ENCODE data around the gene FDXACB1.
"Not testable (repeated sequence)": the region's sequence is repeated elsewhere in the genome, so short reads cannot be mapped to it uniquely, and the experiment has no call there.

FDXACB1 gene

DNA sequence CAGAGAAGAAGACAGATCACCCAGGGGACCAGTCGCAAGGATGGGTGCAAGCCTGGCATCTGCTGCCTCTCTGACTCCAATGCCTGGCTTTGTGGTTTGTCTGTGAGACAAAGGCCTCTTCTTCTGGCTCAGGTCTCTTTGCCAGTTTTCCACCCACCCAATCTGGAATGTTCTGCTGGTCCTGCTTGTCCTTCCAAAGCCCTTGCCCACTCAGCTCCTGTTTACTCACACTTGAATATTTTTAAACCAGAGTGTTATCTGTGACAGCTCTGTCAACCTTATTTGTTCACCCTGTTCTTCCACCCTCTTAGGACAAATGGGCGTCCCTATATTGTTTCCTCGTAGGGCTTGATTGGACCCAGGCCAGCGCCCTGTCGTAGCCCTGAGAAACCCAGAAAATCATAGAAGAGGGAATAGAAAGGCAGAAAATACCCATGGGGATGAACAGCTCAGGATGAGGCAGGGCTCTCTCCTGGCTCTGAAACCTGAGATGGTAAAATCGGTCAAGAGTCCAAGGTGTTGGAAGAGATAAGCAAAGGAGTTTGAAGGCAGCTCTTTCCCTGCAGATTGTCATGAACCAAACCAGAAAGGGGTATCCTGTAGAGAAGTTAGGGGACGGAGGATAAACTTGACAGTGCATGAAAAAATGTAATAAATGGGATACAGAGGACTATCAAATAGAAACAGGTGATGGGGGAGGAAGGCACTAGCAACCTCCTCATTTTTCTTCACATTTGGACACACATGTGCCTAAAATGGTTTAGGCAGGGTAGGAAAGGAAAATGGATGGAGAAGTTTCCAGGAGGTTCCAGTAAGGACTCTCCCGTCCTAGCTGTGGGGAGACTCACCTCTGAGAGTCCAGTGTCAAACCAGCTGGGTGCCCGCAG, 32.0 kb upstream of the FDXACB1 start:
- no peak for DNase-seq (ENCODE audit: low spot score)

DNA sequence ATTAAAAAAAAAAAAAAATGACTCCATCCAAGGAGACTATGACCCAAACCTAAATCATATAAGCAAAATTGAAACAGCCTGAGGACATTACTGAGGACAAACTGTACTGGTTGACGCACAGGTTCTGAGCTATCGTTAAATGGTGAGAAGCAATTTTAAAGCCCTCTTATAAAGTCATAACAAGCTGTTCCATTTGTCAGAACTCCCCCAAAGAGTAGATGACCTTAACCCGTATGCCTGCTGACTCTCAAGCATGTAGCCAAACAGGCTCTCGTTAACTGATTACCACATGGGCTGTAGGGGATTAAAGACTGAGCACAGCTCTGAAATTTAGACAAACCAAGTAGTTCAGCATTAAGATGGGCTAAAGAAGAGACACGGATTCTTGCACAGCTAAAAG, 30.4 kb upstream of the FDXACB1 start:
- no peak for DNase-seq (ENCODE audit: low spot score)

DNA sequence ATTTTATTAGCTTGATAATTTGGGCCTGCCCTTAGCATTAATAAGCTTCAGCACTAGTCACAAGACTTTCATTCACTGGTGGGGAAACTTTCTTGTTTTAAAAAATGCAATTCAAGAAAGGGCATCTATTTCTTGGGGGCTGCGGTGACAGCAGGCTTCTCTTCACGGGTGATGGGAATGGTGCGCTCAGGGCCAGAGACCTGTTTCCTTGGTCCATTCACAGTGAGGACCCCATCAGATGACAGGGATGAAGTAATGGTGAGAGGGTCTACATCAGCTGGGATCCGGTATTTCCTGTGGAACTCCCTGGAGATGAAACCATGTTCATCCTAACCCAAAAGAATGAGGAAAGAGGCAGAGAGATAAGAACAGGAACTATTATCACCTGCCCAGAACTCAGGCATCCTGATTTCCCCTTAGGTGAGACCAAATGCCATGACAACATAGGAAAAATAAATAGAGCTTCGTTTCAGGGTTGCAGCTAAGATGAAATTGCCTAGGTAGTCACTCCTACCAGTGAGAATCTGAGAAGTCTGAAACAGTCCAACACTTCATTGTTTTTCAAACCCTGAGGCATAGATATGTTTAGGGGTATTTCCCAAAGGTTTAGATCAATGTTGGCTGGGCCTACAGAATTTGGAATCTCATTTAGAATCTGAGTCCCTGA, 29.8 kb upstream of the FDXACB1 start:
- no peak for DNase-seq (ENCODE audit: low spot score)

DNA sequence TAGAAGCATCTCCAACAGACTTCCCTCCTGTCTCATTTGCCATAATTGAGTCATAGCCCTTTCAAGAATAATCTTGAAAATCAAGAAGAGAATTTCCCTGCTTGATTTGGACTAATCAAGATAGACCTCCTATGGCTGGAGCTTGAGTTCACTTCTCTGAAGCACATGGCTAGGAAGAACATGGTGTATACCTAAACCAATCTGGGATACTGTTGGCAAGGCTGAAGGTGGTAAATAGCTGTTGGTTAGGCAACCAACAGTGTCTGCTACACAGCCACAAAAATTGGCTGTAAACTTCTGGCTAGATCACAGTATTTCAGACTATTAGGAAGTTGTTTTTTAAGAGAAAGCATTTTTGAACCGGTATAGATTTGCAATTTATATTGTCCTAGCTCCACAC, 27.7 kb upstream of the FDXACB1 start:
- no peak for DNase-seq (ENCODE audit: low spot score)

DNA sequence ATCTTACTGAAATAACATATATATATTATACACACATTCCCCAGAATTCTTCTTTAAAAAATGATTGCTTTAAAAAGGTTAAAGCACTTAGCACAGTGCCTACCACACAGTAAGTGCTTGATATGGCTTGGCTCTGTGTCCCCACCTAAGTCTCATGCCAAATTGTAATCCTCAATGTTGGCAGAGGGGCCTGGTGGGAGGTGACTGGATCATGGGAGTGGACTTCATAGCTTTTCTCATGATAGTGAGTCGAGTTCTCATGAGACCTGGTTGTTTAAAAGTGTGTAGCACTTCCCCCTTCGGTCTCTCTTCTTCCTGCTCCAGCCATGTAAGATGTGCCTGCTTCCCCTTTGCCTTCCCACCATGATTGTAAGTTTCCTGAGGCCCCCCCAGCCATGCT, 26.4 kb upstream of the FDXACB1 start:
- no peak for DNase-seq (ENCODE audit: low spot score)

DNA sequence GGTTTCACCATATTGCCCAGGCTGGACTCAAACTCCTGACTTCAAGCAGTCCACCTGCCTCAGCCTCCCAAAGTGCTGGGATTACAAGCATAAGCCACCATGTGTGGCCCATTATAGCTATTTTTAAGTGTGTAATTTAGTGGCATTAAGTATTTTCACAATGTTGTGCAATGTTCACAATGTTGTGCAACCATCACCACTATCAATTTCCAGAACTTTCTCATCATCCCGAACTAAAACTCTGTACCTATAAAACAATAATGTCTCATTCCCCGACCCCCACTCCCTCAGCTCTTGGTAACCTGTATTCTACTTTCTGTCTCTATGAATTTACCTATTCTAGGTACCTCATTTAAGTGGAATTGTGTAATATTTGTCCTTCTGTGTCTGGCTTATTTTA, 7.9 kb upstream of the FDXACB1 start:
- DNase-seq (ENCODE audit: low spot score) = no peak

DNA sequence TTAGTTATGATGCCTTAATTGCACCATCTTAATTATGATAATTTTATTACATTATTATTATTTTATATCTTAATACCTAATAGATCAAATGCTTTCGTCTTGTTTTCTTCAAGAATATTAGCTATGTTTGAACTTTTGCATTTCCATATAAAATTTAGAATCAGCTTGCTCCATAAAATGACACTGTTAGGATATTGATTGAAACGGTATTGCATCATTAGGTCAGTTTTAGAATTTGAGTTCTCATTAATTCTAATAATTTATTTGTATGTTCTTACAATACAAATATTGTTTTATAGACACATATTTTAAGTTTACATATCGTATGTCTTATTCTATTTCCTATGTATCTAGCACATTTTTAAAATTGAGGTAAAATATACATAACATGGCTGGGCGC, 7.1 kb upstream of the FDXACB1 start:
- no peak for DNase-seq (ENCODE audit: low spot score)

DNA sequence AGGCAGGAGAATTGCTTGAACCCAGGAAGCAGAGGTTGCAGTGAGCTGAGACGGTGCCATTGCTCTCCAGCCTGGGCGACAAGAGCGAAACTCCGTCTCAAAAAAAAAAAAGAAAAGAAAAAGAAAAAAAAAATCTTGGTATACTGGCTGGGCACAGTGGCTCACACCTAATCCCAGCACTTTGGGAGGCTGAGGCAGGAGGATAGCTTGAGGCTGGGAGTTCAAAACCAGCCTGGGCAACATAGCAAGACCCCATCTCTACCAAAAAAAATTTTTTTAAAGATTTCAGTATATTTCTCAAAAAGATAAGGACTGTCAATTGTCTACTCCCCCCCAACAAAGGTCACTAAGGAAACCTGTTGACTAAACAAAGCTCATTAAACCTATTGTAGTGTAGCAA, 6.1 kb upstream of the FDXACB1 start:
- not testable (repeated sequence) for DNase-seq (ENCODE audit: low spot score)

DNA sequence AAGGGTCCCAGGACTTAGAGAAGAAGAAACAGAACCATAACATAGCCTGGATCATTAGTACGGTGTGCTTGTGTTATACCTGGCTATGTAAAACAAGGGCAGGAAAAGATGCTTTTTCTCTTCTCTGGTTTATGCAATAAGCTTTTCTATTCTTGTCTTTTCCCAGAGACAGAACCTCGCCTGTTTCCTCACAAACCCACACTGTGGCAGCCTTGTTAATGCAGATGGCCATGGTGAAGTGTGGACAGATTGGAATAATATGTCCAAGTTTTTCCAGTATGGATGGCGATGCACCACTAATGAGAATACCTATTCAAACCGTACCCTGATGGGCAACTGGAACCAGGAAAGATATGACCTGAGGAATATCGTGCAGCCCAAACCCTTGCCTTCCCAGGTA, 3.2 kb upstream of the FDXACB1 start:
- DNase-seq (ENCODE audit: low spot score) = no peak

DNA sequence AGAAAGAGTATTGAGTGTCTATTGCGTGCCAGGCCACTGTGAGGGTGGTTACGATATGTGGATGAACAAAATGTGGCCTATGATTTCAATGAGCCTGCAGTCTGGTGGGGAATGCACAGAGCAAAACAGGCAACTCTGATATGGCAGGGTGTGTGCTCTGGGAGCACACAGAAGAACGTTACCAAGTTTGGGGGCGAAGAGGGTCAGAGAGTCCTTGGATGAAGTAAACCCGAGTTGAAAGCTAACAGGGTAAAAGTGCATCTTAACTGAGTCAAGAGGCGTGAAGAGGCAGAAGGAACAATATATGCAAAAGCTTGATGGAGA, 634 bp upstream of the FDXACB1 start:
- DNase-seq (ENCODE audit: low spot score) = no peak

DNA sequence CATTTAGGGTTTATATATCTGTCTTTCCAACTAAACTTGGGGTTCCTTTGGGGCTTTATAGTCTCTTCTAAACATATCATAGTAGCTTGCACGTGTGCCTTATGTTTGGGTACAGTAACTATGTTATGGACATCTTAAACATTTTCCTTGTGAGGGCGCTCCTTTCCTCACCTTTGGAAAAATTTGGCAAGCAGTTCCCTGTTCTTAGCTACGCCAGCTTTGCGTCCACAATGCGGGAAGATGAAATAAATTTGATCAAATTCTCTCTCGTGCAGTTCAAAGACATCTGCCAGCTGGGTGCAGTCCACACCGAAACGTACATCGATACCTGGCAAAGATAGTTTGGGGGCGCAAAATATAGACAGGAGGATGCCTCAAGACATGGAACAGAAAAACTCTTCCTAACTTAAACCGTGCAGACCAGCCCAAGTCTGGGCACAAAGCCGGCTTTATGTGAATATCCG, 548 bp downstream of the FDXACB1 start:
- no peak for DNase-seq (ENCODE audit: low spot score)

DNA sequence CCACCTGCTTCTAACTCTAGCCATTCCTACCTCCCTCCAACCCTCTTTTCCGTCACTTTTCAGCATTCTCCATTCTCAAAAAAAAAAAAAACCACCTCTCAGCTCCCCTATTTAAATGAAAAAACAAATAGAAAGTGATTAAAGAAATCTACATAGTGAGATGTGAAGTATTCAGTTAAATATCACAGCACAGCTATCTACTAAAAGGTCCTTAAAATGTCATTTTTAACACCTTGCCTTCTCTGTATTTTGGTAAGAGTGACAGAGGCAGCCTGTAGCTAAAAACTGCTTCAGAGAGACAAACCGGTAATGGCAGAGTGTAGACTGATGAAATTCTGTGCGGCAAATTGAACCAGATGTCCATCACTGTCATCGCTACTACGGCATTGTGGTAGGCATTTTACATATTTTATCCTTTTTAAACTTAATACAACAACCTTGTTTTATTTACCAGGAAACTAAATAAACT, 7.2 kb downstream of the FDXACB1 start:
- no peak for DNase-seq (ENCODE audit: low spot score)

DNA sequence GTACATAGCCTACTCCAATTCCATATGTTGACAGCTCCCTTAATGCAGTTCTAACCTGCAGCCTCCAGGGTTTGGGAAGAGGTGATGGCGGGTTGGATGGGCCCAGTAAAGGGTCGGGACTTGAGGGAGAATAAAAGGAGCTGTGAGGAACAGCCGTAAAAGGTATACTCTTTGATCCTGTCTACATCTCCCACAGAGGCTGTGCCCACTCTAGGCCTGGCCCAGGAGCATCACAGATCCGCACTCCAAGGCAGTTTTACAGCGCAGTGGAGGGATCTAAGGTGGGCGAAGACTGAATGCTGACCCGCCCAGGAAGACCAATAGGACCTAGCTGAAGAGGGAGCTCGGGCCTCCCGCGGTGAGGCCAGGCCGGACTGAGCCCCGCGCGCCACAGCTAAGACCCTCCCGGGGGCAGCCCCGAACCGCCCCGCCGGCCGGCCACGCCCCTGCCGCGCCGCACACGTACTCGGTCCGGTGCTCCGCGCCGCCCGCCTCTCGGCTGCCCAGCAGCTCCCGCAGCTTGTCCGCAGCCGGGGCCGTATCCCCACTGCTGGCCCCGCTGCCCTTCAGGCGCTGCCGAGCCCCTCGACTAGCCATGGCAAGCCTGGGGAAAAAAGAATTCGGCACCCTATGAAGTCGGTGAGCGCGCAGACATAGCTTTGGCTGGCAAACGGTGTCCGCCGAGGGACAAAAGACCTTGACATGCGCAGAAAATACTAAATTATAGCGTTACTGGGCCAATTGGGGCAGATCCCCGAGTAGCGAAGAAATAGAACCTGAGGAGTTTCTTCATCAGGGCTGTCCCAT, 7.9 kb downstream of the FDXACB1 start, which contains the start of gene ALG9:
ALG9 (minus strand) TSS at position 696 of the 807 bp plus-strand sequence; CDS start at position 597, 99 bp downstream.
- peak; percentile 71 for DNase-seq (ENCODE audit: low spot score)

DNA sequence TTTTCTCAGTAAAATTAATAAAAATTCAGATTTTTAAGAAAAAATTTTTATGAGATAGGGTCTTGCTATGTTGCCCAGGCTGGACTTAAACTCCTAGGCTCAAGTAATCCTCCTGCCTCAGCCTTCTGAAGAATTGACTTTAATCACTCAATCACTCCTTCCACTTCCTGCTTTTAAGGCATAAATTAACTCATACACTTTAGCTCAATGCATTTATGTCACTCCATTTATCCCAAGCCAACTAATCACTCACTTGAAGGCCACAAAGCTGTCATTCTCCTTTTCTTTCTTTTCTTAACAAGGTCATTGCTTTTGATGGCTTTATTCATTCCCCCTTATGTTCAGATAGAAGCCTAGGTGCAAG, 8.5 kb downstream of the FDXACB1 start:
- DNase-seq (ENCODE audit: low spot score) = no peak

DNA sequence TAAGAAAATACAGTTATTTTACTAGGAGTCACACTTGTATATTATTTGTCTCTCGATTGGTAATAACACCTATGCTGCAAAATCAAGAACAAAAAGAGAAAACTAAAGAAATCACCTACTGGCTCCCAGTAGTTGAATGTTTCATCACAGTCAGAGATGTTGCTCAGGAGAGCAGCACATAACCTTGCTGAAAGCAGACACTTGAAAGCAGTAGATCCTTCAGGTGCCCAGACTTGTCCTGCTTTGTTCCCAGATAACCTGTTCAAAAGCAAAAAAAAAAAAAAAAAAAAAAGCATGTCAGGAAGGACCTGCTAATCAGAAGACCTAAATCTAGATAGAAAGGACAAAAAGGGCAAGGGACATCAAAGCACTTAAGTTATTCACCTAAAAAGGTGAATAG, 8.9 kb downstream of the FDXACB1 start:
- no peak for DNase-seq (ENCODE audit: low spot score)

DNA sequence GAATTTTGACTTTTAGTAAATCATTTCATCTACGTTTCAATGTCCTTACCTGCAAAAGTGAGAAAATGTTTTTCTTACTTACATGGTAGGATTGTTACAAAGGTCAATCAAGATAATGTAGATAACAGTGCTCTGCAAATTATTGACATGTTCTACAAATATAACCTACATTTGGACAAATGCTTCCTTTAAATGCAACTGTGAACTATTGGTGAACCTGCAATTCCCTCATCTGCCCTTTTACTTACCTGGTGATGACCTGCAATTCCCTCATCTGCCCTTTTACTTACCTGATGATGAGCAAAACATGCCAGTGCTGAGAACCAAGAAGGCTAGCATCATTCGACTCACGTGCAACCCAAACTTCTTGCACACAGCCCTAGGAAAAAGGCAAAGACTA, 18.7 kb downstream of the FDXACB1 start:
- DNase-seq (ENCODE audit: low spot score) = no peak

DNA sequence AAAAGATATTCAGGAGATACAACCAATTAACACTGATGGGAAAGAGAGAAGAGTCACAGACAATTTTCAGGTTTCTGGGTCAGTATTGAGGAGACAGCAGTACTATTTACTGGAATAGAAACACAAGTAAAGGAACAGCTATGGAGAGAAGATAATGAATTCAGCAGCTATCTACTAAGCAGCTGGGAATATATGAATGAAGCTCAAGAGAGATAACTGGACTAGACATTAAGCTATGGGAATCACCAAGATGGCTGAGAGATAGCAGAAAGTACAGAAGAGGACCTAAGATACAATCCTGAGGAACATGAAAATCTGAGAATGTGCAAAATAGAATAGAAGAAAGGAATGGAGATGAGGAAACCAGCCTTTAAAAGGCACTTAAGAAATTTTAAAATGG, 23.5 kb downstream of the FDXACB1 start:
- DNase-seq (ENCODE audit: low spot score) = no peak

DNA sequence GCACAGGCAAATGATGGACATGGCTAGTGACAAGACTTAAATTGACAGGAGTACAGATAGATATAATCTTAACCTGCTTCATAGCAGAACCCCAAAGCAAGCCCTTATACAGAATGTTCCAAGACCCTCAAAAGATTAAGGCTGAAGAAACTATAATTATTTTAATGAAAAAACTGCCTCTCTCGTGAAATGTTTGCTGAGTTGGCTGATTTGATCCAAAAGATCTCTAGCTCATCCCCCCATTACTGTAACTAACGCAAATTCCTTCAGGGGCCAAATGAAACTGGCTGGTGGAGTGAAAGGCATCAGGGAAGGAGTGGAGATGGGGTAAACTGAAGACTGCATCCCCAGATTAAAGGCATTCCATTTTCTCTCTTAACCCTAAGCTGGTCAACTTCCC, 26.9 kb downstream of the FDXACB1 start:
- no peak for DNase-seq (ENCODE audit: low spot score)

DNA sequence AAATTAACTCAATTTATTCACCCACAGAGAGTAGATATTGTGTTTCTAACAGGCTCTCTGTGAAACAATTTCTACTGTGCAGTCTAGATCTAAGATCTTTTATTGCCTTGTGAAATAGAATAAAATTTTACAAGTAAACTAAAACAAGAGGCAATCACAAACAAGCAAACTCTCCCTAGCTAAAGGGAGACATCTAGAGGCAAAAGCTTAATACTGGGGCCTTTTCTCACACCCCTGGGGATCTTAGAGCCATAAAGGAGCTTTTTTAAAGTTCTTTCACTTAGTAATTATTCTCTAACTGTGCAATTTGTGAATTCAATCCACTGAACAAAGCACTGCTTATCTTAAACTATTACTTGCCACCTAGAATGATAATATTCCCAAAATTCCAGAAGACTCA, 27.3 kb downstream of the FDXACB1 start:
- DNase-seq (ENCODE audit: low spot score) = no peak

DNA sequence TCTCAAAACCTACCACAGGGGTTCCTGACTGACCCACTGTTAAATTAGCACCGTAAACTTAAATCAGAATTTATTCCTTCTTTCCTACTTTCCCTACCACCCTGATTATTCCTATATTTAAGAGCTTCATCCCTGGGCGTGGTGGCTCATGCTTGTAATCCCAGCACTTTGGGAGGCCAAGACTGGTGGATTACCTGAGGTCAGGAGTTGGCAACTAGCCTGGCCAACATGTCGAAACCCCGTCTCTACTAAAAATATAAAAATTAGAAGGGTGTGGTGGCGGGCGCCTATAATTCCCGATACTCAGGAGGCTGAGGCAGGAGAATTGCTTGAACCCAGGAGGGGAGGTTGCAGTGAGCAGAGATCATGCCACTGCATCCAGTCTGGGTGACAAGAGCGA, 27.9 kb downstream of the FDXACB1 start:
- no peak for DNase-seq (ENCODE audit: low spot score)

DNA sequence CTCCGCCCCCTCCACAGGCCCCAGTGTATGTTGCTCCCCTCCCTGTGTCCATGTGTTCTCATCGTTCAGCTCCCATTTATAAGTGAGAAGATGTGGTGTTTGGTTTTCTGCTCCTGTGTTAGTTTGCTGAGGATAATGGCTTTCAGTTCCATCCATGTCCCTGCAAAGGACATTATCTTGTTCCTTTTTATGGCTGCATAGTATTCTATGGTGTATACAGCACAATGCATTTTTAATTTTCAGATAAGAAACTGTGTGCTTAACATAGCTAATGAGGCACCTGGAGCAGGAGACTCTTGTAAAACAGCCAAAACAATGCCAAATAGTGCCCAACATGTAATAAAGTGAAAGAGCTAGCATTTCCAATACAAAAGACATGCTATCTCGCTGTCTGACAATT, 29.3 kb downstream of the FDXACB1 start:
- no peak for DNase-seq (ENCODE audit: low spot score)

DNA sequence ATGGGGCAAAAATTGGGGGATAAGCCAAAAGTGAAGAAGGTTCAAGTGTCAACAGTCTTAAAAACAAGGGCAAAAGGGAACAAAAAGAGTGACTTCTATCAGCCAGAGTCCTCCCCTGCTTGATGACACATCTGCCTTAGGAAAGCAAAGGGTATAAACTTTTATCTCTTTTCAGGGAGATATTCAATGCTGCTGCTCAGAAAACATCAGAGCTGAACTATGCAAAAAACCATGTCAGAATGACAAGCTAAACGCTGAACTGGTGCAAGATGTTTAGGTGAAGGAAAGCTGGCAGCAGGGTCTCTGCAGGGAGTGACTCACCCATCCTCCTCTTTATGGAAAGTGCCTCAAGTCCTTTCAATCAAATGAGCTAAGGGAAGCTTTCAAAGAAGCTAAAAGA, 32.3 kb downstream of the FDXACB1 start:
- no peak for DNase-seq (ENCODE audit: low spot score)
